GDM1 (cell line): ENCODE data around the gene ZNF574.
A peak's percentile ranks its signal among the peaks of the same experiment; 100 is the strongest.
"Not testable (repeated sequence)": the region's sequence is repeated elsewhere in the genome, so short reads cannot be mapped to it uniquely, and the experiment has no call there.

ENCODE experiments used
- DNase-seq: peaks from one replicate; lab custom pipeline; 2025; lab: John Stamatoyannopoulos, UW

ZNF574 gene, protein sequence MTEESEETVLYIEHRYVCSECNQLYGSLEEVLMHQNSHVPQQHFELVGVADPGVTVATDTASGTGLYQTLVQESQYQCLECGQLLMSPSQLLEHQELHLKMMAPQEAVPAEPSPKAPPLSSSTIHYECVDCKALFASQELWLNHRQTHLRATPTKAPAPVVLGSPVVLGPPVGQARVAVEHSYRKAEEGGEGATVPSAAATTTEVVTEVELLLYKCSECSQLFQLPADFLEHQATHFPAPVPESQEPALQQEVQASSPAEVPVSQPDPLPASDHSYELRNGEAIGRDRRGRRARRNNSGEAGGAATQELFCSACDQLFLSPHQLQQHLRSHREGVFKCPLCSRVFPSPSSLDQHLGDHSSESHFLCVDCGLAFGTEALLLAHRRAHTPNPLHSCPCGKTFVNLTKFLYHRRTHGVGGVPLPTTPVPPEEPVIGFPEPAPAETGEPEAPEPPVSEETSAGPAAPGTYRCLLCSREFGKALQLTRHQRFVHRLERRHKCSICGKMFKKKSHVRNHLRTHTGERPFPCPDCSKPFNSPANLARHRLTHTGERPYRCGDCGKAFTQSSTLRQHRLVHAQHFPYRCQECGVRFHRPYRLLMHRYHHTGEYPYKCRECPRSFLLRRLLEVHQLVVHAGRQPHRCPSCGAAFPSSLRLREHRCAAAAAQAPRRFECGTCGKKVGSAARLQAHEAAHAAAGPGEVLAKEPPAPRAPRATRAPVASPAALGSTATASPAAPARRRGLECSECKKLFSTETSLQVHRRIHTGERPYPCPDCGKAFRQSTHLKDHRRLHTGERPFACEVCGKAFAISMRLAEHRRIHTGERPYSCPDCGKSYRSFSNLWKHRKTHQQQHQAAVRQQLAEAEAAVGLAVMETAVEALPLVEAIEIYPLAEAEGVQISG

DNA sequence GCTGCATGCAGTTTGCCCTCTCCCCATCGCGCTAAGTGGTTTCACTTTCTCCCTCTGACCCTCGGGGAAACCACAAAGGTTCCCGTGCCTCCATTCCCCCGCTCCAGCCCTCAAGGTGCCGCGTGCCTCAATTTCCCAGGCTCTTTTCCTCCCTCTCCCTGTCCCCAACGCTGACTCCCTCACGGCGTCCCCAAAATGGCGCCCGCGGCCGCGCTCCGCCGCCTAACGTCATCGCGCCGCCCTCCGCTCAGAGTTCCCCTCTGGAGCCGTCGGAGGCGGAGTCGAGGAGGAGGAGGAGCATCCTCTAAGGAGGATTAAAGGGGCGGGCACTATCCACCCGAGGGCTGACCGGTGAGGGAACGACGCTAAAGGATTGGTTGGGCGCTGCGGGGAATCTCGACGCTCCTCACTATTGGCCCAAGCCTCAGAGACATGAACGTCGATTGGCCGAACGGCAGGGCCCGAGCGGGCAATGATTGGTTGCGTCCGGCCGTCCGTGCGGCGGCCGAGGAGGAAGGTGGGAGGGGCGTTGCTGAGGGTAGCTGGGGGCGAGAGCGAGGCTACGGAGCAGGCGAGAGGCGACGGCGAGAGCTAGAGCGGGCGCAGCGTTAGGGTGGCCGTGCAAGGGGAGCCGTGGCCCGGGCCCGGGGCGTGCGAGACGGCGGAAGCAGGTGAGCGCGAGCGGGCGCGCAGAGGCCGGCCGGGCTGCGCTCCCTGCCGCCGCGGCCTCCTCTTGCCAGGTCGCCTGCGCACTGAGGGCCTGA is at the start of gene ZNF574:
Gene ZNF574 (plus strand): TSS at position 551 of the 764 bp plus-strand sequence. CDS start 2,441 bp downstream, outside the sequence.
- peak; percentile 100 for DNase-seq

GRCh38 chr19:42028304-42029216 is 47.4 kb upstream of the ZNF574 start:
- DNase-seq = no peak

DNA sequence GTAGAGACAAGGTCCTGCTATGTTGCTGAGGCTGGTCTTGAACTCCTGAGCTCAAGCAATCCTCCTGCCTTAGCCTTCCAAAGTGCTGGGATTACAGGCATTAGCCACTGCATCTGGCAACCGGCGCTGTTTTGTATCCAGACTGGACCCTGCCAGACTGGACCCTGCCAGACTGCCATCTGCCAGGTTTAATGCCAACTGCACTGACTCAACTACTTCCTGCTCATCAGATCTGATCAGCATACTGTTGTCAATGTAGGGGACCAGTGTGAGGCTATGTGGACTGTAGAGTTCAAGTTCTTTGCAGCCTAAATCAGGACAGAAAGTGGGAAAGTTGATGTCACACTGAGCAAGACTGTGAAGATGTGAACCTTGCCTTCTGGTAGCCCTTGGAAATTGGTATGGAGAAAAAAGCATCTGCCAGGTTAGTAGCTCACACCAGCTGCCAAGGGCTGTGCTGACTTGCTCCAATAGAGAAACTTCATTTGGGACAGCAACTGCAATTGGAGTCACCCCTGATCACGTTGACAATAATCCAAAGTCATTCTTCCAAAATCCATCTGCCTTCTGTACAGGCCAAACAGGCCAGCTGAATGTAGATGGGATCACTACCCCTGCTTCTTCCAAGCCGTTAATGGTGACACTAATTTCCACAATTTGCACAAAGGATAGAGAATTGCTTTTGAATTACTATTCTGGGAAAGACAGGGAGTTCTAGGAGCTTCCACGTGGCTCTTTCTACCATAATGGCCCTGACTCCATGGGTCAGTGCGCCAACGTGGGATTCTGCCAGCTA is 45.1 kb upstream of the ZNF574 start:
- no peak for DNase-seq

DNA sequence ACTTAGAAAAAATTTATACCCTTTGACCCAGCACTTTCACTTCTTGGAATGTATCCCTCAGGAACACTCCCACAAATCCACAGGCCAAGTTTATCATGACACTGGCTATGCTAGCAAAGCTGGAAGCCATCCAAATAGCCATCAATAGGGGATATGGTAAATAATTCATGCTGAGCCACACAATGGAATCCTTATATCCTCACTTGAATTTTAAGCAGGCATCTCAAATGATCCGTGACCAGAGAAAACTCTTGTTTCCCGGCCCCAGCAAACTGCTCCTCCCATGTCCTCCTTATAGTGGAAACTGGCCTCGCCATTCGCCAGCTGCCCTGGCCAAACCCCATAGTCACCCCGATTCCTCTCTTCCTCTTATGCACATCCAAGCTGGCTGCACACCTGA is 43.5 kb upstream of the ZNF574 start:
- no peak for DNase-seq

- DNase-seq = no peak
Observed at GRCh38 chr19:42033413-42033812, 42.6 kb upstream of the ZNF574 start.

GRCh38 chr19:42034640-42035391 is 41.1 kb upstream of the ZNF574 start:
- peak; percentile 60 for DNase-seq

DNA sequence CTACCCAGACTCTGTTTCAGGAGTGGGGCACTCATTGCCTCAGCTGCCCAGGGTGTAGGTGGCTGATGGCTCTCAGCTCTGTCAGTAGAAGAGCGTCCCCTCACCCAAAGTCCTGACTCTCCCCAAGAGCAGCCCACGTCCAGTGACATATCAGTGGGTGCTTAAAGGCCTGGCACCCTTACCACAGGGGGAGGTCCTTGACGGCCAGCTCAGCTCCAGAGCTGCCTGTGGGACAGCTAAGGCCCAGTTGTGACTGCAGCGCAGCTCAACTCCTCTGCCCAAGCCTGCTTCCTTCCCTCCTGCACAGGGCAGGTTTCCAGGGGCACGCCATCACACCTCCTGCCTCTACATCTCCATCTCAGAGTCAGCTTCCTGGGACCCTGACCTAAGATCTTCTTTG is 38.3 kb upstream of the ZNF574 start:
- DNase-seq = no peak

- no peak for DNase-seq
Observed at GRCh38 chr19:42038666-42039065, 37.3 kb upstream of the ZNF574 start.

DNA sequence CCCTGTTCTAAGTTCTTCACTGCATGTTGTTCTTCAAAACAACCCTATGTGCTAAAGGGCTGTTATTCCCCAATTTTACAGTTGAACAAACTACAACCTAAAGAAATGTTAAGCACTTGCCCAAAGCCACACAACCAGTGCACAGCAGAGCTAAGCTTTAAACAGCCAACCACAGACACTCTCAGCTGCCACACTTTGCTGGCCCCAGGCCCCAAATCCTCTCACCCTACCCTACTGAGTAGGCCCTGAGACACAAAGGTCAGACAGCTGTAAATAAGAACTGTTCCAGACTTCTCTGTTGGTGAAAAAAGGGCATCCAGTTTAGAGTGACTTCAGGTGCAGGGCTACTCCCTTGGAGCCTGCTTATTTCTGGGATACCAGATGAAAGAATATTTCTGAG is 35.9 kb upstream of the ZNF574 start:
- DNase-seq = no peak

DNA sequence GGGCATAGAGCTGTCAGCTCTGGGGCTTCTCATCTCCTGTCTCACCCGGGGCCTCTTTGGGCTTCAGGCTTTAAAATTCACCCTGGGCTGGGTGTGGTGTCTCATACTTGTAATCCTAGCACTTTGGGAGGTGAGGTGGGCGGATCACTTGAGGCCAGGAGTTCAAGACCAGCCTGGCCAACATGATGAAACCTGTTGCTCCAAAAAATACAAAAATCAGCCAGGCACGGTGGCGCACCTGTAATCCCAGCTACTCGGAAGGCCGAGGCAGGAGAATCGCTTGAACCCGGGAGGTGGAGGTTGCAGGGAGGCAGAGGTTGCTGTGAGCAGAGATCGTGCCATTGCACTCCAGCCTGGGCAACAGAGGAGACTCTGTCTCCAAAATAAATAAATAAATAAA is 35.5 kb upstream of the ZNF574 start:
- not testable (repeated sequence) for DNase-seq

DNA sequence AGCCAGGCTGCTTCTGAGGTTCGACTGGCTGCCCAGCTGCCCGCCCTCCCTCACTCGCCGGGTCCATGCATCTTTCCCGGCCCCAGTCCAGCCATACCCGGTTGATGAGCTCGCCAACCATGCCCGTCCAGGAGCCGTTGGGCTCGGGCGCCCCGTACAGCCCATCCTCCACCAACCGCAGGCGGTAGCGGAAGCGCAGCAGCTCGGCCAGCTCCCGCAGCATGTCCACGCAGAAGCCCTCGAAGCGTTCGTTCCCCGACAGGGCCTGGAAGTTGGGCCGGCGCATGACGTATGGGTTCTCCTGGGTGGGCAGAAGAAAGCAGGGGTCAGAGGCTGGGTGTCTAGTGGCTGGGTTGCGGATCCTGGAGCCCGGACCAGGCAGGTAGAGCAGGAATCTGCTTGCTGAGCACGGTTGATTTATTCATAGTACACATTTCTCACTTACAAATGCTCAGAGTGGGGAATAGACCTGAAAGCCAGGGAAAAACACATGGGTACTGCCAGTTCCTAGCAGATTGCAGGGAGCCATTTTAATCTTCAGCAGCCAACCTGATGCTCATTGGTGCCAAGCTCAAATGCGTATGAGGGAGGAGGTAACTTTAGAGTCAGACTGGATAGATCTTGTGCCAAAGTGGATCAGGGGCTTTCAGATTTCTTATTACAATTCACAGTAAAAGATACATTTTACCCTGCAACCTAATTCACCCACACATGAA is 33.4 kb upstream of the ZNF574 start:
- DNase-seq = no peak

- DNase-seq = no peak
Observed at GRCh38 chr19:42045575-42045974, 30.4 kb upstream of the ZNF574 start.

DNA sequence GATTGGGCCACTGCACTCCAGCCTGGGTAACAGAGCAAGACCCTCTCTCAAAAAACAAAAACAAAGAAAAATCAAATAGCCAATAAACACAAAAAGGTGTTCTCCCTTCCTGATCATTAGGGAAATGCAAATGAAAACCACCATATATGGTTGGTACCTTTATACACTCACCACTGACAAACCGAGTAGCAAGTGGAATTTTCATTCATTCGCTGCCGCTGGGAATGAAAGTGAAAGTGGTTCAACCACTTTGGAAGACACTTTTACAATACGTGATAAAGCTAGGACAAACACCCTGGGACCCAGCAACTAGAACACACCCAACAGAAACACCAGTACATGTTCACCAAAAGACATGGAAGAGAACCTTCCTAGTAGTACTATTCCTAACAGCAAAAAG is 27.0 kb upstream of the ZNF574 start:
- no peak for DNase-seq

DNA sequence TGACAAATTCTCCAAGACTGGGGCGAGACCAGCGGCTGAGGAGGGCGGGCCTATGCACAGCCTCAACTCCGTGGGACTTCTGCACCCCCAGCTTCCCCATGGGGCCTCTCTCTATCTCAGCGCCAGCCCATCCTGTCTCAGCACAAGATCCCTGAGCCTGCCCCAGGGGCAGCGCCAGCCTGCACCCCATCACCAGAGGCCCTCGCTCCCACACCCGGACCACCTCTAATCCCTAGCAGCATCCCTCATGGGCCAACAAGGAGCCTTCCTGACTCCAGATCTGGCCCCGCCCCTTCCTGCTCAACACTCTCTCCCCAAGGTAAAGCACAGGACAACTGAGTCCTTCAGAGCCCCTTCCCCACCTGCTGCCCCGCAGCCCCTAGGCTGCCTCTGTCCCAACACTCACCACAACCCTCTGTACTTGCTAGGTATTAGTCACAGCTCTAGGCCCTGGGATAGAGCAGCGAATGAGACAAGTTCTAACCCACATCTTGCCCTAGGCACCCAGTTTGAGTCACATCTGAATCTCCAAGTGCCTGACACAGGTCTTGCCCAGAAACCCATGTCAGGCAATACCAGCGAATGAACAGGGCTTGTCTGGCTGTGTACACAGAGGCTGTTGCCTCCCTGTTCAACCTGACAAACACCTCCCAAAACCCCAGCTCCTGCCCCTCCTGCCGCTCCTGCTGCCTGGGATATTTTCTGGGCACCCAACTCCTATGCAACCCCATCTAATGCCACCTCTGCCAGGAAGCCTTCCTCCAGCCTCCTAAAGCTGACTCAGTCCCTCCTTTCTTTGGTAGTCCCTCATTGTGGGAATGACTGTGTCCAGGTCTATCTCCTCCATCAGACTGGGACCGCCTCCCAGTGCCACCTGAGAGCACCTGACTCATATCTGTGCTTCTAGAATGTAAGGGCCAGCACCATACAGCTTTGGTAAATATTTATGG is 24.5 kb upstream of the ZNF574 start:
- no peak for DNase-seq

DNA sequence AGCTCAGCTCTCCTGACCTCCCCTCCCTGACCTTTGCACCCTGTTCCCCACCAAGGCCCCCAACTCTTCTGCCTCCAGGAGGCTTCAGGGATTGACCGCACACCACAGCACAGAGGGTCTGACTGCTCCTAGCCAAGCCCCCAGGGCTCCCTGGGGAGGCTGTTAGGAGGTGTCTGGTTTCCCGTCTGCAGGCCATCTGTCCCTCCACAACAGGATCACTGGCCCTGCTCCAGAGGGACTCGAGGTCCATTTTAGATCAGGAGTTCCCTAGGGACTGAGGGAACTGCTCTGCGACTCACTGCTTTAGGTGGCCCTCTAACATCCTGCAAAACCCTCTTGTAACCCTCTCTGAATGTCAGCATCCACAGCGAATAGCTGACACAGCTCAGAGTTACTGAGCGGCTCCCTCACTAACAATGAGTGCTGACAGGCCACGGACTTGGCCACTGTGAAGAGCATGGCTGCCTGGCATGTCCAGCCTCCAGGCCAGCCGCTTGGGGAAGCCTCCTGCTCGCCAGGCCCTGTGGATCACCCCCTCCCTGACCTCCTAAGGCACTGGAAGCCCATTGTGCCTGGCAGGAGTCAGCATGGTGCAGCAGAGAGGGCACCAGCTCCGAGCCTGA is 23.6 kb upstream of the ZNF574 start:
- DNase-seq = no peak

DNA sequence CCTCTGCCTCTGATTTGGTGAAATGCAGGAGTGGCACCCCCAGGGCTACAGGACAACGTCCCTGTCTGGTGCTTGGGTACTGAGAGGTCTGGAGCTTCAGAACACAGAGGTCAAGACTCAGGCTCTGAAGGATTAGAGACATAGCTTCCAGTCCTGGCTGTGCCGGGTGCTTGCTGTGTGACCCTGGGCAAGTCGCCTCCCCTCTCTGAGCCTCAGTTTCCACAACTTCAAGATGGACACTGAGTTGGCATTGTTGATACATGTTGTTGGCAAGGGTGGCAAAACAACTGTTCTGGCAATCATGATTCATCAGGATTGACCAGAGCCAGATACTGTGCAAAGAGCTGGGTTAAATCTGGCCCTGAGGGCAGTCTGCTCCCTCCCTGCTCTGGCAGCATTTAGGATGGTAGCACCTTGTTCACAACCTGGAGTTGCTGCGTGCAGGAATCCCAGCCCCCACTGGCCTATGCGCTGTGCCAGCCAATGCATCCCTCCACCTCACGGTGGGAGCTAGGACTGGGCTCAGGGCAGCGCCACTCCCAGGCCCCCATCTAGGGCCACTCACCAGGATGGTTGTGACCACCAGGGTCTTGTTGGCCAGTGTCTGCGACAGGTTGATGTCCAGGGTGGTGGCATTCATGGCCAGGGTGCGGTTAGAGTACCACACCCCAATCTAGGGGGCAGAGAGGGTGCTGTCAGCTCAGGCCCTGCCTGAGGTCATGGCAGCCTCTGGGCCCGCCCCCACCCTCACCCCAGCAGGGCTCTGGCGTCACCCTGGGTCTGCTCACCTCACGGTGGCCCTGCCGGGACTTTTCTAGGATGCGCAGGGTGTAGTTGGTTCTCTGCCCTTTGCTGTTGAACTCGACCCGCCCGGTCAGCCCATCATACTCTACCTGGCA is 22.7 kb upstream of the ZNF574 start:
- no peak for DNase-seq
